ENCODE measurements around the gene RBP5.
A peak's percentile ranks its signal among the peaks of the same experiment; 100 is the strongest.

Gene RBP5

DNA sequence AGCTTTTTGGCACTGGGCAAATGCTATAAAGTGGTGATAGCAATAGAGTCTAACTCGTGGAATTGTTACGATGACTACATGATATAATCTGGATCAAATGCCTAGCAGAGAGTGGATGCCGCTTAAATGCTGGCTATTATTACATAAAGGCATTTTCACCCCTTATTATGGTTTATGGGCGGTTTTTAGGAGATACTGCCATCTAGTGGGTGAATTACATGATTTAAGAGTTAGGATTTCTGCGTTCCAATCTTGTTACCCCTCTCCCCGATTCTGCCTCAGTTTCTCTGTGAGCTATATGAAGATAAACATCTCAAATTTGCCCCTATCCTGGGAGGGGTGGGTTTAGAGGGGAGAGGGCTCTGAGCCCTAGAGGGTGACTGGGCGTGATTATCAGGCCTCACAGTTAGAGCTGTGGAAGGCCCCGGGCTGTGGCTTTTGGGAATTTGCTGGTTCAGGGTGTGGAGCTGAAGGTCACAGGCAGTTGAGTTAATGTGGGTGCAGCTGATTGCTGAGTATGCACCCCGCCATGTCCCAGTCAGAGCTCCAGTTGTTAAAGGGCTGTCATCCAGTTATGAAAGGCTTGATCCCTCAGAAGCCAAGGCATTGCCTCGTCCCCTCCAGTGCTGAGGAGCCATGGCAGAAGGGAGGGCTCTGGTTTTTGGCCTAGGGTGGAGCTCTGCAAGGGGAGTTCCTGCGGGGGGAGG lies 15.9 kb upstream of the RBP5 start:
- DNase-seq: peak; percentile 61

DNA sequence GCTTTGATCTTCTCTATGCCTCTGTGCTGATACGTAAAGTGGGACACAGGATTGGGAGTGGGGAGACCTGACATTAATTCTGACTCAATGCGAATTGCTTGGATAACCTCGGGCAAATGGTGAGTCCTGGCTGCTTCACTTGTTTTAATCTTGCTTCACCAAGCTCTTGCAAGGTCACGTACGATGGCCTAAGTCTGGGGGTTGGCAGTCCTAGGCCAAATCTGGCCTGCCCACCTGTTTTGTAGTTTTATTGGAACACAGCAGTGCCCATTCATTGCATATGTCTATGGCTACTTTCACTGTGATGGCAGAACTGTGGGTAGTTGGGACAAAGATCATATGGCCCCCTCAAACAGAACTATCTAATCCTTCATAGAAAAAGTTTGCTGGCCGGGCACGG lies 14.9 kb upstream of the RBP5 start:
- DNase-seq: no peak

- DNase-seq: no peak
Observed at GRCh38 chr12:7142809-7143465, 14.2 kb upstream of the RBP5 start.

GRCh38 chr12:7142056-7142644 lies 13.5 kb upstream of the RBP5 start:
- peak; percentile 67 for DNase-seq

- DNase-seq: no peak
Observed at GRCh38 chr12:7141351-7142005, 12.8 kb upstream of the RBP5 start.

DNA sequence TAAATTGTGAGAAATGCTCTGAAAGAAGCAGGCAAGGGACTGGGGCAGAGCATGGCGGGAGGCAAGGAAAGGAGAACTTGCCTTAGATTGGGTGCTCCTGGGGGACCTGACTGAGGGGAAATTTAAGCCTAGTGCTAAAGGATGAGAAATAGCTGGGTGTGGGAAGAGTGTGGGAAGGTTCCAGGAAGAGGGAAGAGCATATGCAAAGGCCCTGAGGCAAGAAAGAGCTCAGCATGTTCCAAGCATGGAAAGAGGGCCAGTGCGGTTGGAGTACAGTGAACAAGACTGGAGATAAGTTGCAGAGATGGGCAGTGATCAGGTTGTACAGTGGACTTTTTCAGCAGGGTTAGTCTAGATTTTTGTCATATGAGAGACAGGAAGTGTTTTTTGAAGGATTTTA lies 10.5 kb upstream of the RBP5 start:
- DNase-seq: no peak

DNA sequence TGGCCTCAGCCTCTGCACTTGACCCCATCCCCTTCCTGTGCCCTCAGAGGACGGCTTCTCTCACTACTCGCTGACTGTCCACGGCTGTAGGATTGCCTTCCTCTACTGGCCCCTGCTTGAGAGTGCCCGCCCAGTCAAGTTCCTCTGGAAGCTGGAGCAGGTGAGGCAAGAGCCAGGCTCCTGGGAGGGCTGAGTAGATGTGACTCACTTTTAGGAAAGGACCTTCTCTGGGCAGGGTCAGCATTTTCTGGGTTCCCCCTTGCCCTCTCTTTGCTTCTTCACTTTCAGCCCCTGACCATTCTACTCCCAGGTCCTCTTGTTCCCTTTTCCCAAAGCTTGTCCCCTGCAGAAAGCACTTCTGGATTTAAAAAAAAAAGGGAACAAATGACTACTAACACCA lies 9.2 kb upstream of the RBP5 start:
- DNase-seq: no peak

GRCh38 chr12:7136676-7137075 lies 8.0 kb upstream of the RBP5 start:
- DNase-seq: no peak

DNA sequence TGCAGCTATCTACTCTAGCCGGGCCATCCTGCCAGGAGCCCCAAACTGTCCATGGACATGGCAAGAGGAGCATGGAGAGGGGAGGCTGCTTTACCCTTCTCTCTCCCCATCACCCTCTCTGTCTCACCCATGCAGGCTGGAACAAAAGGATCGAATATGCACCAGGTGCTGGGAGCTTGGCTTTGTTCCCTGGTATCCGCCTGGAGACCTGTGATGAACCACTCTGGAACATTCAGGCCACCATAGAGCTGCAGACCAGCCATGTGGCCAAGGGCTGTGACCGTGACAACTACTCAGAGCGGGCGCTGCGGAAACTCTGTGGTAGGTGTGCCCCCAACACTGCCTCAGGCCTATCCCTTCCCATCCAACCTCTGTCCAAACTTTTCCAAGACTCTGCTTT lies 7.4 kb upstream of the RBP5 start:
- no peak for DNase-seq

DNA sequence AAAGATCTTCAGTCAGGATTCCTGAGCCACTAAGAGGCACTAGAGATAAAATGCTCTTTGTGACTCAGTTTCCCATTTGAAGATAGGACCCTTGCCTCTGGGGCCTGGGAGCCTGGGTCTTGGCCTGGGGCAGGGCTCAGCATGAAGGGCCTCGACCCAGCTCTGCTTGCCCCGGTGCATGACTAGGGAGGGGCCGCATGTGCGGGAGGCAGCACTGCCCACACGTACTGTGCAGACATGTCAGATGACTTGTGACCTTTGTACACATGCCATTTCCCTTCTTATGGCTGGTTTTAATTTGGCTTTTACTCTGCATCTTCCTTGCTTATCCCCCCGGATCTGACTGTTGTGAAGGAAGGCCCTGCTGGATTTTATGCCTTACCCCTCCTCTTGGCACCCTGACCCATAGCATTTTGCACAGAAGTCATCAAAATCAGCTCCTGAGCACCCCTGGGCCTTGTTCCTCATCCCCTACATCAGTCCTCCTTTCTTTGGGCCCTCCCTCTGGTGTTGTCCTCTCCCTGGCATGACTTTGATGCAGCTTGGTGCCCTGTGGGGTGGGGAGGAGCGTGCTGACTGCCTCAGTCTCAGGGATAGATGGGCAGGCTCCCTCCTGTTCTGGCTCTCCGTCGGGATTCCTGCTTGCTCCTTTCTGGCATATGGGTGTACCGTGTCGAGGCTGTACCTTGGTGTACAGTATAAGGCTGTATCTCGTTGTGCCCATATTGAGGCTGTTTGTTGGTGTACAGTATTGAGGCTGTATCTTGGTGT lies 5.9 kb upstream of the RBP5 start:
- DNase-seq: no peak

- peak; percentile 64 for DNase-seq
Observed at GRCh38 chr12:7131502-7131866, 2.8 kb upstream of the RBP5 start.

- peak; percentile 89 for DNase-seq
Observed at GRCh38 chr12:7130701-7131501, 2.2 kb upstream of the RBP5 start.

- DNase-seq: peak; percentile 93
Observed at GRCh38 chr12:7129872-7130691, 1.4 kb upstream of the RBP5 start, which contains the start of gene CLSTN3. Gene CLSTN3, plus strand, starts transcription at chr12:7130371. Its CDS starts 278 bp downstream, at chr12:7130649.

DNA sequence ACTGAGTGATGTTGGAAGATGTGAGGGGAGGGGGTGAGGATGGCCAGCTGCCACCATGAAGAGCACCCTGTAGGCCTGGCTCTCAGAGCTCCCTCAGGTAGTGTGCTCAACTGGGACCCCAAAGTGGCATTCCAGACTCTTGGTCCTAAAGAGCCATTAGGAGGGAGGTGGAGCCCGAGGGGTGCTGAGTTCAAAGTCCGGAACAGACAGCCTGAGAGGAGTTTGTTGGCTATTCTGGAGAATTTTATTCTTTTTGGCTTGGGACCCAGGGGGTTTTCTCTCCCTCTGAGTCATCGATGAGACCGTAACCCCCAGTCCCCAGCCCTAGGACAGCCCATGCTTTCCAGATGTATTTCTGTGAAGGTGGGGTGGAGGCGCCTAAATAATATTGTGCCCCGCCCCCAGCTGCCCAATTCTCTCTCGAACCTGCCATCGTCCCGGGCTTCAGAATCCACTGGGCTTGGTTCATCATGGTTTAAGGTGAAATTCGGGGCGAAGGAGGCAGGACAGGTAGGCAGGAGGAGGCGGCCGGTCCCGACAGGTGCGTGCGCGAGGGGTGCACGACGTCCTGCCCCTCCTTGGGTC lies 690 bp upstream of the RBP5 start:
- peak; percentile 36 for DNase-seq

DNA sequence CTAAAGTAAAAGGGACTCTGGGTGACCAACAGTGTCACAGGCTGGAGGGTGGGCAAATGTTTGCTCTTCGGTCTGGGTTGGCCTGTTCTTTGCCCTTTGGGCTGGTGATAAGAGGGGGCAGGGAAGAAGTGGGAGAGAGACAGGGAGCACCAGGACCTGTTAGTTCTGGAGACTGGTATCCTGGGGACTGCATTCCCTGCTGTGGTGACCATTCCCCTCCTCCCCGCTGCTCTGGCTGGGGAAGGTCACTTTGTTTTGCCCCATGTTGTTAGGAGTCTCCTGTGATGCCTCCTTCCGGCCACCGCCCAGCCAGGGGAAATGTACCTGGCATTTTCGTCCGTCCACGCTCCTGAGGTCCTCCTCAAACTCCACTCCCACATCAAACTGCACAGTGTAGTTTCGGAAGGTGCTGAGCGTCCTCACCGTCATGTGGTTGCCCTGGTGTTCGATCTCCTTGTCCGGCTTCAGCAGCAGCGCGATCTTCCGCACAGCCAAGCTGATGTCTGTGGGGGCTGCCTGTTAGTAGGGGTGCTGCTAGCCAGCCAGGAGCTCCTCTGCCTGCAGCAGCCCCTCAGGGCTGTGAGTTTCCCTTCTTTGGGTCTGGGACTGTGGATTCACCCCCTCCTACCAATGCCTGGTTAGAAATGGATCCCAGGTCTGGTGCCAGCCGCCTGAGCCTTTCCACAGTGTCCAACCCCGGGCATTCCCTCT lies 618 bp downstream of the RBP5 start:
- no peak for DNase-seq

GRCh38 chr12:7125632-7126227 lies 3.0 kb downstream of the RBP5 start:
- DNase-seq: no peak

GRCh38 chr12:7123806-7124522 lies 4.7 kb downstream of the RBP5 start:
- DNase-seq: no peak

GRCh38 chr12:7122811-7123769 lies 5.6 kb downstream of the RBP5 start:
- DNase-seq: no peak

Data from NCI-H69 (cell line).